WTC11 (cell line): ENCODE results near the gene LYAR.

Experiments
- CREB1 ChIP-seq: sonication (generic); formaldehyde crosslinking; IDR thresholded peaks from 2 replicates; pipeline ENCODE4 v1.8.0; 2023; ENCODE audit warnings: mild to moderate bottlenecking, missing genetic modification reagents
- CTCF ChIP-seq: fragments of 200-600 bp; IDR thresholded peaks from 2 replicates; pipeline ENCODE4 v1.8.0; 2022; ENCODE audit warnings: antibody characterized with exemption
- FOXK1 ChIP-seq: sonication (generic); formaldehyde crosslinking; IDR thresholded peaks from 2 replicates; pipeline ENCODE4 v1.8.0; 2022; ENCODE audit warnings: mild to moderate bottlenecking, moderate library complexity, missing genetic modification reagents
- GABPB1 ChIP-seq: sonication (generic); formaldehyde crosslinking; IDR thresholded peaks from 2 replicates; pipeline ENCODE4 v1.8.1; 2023; ENCODE audit warnings: mild to moderate bottlenecking, missing genetic modification reagents
- KAT7 ChIP-seq: sonication (generic); formaldehyde crosslinking; IDR thresholded peaks from 2 replicates; pipeline ENCODE4 v1.8.1; 2023; ENCODE audit warnings: missing genetic modification reagents, mild to moderate bottlenecking, borderline replicate concordance
- MLX ChIP-seq: sonication (generic); formaldehyde crosslinking; IDR thresholded peaks from 2 replicates; pipeline ENCODE4 v1.8.1; 2023; ENCODE audit warnings: mild to moderate bottlenecking, missing genetic modification reagents, moderate library complexity
- NR3C1 ChIP-seq: sonication (generic); formaldehyde crosslinking; conservative IDR thresholded peaks from 2 replicates; pipeline ENCODE4 v1.8.1; 2023; ENCODE audit warnings: low read depth, mild to moderate bottlenecking, missing genetic modification reagents
- PREB ChIP-seq: sonication (generic); formaldehyde crosslinking; IDR thresholded peaks from 2 replicates; pipeline ENCODE4 v1.8.1; 2022; ENCODE audit warnings: mild to moderate bottlenecking, missing genetic modification reagents, moderate library complexity, borderline replicate concordance
- TCF7 ChIP-seq: sonication (generic); formaldehyde crosslinking; IDR thresholded peaks from 2 replicates; pipeline ENCODE4 v1.8.0; 2022; ENCODE audit warnings: mild to moderate bottlenecking, low read depth, missing genetic modification reagents, moderate library complexity
- USF1 ChIP-seq: sonication (generic); formaldehyde crosslinking; IDR thresholded peaks from 2 replicates; pipeline ENCODE4 v1.8.0; 2022; ENCODE audit warnings: mild to moderate bottlenecking, missing genetic modification reagents
- USF2 ChIP-seq: sonication (generic); formaldehyde crosslinking; IDR thresholded peaks from 2 replicates; pipeline ENCODE4 v1.8.1; 2023; ENCODE audit warnings: mild to moderate bottlenecking, missing genetic modification reagents, moderate library complexity
- ZNF317 ChIP-seq: sonication (generic); formaldehyde crosslinking; IDR thresholded peaks from 2 replicates; pipeline ENCODE4 v1.8.1; 2023; ENCODE audit warnings: low read depth, mild to moderate bottlenecking, moderate library complexity, missing genetic modification reagents, borderline replicate concordance

- TF ChIP-seq MLX (CRISPR knock-in tag) (no peak), FOXK1 (CRISPR knock-in tag) (no peak), CTCF (no peak), GABPB1 (CRISPR knock-in tag) (no peak), TCF7 (CRISPR knock-in tag) (no peak), USF1 (CRISPR knock-in tag) (no peak), ZNF317 (CRISPR knock-in tag) (no peak), NR3C1 (CRISPR knock-in tag) (no peak), CREB1 (CRISPR knock-in tag) (no peak), KAT7 (CRISPR knock-in tag) (no peak), PREB (CRISPR knock-in tag) (no peak), USF2 (no peak)
Measured at GRCh38 chr4:4228356-4228668, 61.6 kb downstream of the LYAR start.
